ENCODE measurements around the gene GRAP. TPM values are rescaled to one million over a fixed set of nuclear protein-coding genes. Genes with fewer than 3 reads are reported as not detected.
A peak's percentile ranks its signal among the peaks of the same experiment; 100 is the strongest.
"Not testable (repeated sequence)": the region's sequence is repeated elsewhere in the genome, so short reads cannot be mapped to it uniquely, and the experiment has no call there.

The GRAP gene
- total RNA-seq, 4 donors from 2014 or later = 1.1 to 3.1 (median 1.9) TPM

DNA sequence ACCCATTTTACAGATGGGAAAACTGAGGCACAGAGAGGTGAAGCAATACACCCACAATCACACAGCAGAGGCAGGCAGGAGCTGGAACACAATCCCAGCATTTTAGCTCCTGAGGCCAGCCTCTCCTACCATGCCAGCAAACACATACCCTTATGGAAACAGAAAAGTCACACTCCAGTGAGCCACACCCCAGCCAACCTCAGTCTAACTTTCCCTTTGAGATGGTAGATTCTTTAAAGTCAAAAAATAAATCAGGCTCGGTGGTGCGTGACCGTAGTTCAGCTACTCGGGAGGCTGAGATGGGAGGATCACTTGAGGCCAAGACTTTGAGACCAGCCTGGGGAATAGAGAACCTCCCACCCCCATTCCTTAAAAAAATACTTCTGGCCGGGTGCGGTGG, 10.6 kb downstream of the GRAP start:
- not testable (repeated sequence) for H3K4me3 ChIP-seq; H3K9me3 ChIP-seq; DNase-seq (ENCODE audit: low spot score in 2 of 2); H3K36me3 ChIP-seq; H3K4me1 ChIP-seq; H3K27me3 ChIP-seq; H3K27ac ChIP-seq
- no CpG with 5 or more reads among the region's 6 CpGs for WGBS

DNA sequence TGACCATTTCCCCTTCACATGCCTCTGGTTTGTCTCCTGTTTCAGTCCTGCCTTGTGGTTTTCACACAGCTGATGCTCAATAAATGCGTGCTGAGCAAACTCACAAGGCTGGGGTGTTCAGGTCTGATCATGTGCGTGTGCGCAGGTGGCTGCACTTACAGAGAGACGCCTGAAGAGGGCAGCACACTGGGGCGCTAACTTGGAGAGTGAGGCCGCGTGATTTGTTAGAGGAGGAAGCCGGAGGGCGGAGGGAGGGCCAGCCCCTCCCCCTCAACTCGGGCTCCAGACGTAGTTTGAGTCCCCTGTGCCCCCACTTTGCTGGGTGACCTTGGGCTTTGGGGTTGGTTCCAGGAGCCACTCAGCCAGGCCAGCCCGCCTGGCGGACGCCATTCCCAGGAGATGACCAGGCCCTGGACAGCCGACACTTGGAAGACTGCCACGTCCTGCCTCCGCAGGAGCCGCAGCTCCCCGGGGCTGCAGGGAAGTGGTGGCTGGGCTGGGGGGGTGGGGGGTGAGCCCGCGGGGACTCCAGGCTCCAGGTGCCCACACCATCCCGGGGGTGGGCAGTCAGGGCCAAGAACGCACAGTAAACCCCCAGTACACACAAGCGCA, 14.3 kb downstream of the GRAP start:
- H3K9me3 ChIP-seq; H3K4me3 ChIP-seq; H3K36me3 ChIP-seq; DNase-seq (ENCODE audit: low spot score in 2 of 2); H3K4me1 ChIP-seq; H3K27ac ChIP-seq; H3K27me3 ChIP-seq: not testable (repeated sequence)
- WGBS = no CpG with 5 or more reads among the region's 24 CpGs

DNA sequence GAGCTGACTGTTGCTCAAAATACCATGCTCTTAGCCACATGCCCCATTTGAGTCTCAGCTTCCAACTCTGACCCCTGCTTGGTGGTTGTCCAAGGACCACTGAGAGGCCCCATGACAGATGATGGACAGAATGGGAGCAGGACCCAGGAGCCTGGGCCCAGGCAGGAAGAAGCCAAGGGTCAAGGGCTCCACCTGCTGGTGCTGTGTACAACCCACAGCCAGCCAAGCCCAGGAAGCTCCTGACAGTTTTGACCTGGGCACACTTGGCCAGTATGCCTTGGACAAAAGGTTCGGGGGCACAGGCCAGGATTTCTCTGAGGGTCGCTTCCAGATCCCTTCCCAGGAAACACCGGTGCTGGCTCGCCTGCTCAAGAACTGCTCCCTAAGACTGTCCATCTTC, 15.0 kb downstream of the GRAP start:
- no CpG with 5 or more reads among the region's 4 CpGs for WGBS
- H3K27ac ChIP-seq = not testable (repeated sequence)
- peak in 1 of 2 donors; percentile 56 for DNase-seq (ENCODE audit: low spot score in 2 of 2)

DNA sequence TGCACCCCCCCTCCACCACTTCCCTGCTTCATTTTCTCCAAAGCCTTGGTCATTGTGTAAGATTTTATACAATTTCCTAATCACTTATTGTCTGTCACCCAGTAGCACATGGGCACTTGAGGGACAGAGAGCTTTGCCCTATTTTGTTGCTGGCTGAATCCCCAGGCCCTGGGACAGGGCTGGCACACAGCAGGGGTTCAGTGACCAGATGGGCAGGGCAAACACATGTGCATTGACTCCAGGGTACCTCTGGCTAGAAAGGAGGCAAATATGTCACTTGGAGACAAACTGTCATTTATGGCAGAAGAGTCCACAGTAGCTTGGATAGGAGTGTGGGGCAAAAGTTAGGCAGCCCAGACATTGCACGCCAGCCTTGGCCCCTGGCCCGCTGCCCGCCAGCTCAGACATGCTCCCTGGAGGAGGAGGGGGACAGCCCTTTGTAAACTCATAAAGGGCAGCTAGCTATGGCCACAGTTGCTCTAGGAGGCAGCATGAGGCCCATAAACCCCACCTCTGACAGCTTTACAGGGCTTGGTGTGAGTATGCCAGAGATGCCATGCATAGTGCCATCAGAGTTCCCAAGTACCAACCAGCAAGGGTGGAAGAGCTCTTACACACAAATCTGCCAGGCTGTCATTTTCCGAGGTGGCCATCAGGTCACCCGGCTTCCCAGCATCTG, 15.8 kb downstream of the GRAP start:
- not testable (repeated sequence) for H3K27ac ChIP-seq; H3K9me3 ChIP-seq; H3K4me3 ChIP-seq; DNase-seq (ENCODE audit: low spot score in 2 of 2); H3K27me3 ChIP-seq; H3K4me1 ChIP-seq; H3K36me3 ChIP-seq
- no CpG with 5 or more reads among the region's 5 CpGs for WGBS

More for the DNA sequence above, 15.0 kb downstream of the GRAP start:
- not testable (repeated sequence) for H3K4me3 ChIP-seq, H3K36me3 ChIP-seq, H3K27me3 ChIP-seq, H3K4me1 ChIP-seq, H3K9me3 ChIP-seq
- TF ChIP-seq, protein P1, sequence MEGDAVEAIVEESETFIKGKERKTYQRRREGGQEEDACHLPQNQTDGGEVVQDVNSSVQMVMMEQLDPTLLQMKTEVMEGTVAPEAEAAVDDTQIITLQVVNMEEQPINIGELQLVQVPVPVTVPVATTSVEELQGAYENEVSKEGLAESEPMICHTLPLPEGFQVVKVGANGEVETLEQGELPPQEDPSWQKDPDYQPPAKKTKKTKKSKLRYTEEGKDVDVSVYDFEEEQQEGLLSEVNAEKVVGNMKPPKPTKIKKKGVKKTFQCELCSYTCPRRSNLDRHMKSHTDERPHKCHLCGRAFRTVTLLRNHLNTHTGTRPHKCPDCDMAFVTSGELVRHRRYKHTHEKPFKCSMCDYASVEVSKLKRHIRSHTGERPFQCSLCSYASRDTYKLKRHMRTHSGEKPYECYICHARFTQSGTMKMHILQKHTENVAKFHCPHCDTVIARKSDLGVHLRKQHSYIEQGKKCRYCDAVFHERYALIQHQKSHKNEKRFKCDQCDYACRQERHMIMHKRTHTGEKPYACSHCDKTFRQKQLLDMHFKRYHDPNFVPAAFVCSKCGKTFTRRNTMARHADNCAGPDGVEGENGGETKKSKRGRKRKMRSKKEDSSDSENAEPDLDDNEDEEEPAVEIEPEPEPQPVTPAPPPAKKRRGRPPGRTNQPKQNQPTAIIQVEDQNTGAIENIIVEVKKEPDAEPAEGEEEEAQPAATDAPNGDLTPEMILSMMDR (IDR thresholded peaks at IDR 0.05) = peak in 1 of 2 donors; percentile 30

DNA sequence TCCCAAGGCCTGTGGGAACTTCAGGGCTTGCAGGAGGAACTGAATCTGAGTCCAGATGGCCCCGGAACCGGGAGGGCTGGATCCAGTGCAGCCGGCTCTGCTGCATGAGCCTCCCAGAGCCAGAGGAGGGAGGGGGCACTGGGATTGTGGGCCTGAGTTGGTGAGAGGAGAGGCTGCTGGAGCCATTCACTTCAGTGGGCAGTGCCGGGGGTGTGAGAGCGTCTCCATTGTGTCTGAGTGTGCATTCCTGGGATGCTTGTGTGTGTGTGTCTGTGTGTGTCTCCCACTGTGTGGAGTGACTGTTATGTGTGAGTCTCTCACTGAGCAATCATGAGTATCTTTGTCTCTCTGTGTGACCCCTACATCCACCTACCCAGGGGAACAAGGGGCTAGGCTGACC, 17.0 kb downstream of the GRAP start:
- not testable (repeated sequence) for H3K9me3 ChIP-seq; H3K4me3 ChIP-seq; H3K4me1 ChIP-seq; H3K36me3 ChIP-seq; H3K27ac ChIP-seq; DNase-seq (ENCODE audit: low spot score in 2 of 2); H3K27me3 ChIP-seq
- WGBS = no CpG with 5 or more reads among the region's 5 CpGs

DNA sequence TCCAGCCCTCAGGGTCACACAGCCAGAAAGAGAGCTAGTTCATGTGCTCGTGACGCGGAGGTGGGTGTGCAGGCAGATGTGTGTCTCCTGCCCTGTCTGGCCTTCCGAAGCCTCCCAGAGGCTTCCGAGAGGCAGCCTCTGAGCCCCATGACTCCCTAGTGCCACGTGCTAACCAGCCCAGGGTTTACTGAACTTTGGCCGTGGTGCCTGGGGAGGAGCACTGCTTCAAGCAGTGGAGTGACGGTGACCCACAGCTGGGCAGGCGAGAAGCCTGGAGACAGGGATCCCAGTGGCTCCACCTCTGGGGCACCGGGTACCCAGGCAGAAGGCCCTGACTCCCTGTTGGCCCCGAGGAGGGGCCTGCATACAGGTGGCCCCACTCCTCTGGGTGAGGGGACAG, 18.1 kb downstream of the GRAP start:
- H3K27me3 ChIP-seq; H3K4me3 ChIP-seq; H3K4me1 ChIP-seq; H3K36me3 ChIP-seq; H3K27ac ChIP-seq; H3K9me3 ChIP-seq; DNase-seq (ENCODE audit: low spot score in 2 of 2): not testable (repeated sequence)
- no CpG with 5 or more reads among the region's 11 CpGs for WGBS

DNA sequence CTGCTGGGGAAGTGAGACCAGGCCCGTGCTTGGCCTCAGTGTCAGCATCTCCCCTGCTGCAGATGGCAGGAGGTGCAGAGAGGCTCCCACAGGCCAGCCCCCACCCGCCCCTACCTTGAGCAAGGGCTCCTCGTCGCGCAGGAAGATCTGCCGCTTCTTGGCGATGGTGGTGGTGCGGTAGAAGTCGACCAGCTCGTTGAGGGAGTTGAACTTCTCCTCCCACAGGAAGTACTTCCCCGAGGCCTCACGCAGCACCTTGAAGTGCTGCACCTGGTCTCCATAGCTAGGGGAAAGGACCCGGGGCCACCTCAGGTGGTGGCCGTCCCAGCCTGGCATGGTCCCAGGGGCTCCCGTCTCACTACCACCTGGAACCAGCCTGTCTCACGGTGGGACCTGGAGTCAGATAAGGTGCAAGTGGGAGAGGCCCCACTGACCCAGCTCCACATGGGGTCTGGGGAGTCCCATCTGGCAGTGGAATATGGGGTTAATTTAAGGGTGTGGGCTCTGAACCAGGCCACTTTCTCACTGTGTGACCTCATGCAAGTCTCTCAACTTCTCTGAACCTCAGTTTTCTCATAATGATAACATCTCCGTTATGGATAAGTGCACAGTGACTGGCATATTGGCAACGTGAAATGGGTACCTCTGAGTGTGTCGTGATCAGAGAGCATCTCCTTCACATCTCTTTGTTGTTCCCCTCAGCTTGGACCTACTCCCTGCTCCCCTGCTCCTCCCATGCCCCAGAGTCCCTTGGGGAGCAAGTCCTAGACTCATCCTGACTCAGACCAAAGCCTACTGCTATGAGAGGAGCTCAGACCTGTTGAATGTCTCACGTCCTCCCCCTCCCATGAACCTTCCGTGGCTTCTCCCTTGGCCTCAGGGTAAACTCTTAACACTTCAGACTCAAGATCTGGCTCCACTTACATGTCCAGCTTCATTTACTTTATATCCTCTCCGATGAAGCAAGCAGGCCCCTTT, 22.4 kb downstream of the GRAP start:
- WGBS = 73% methylated on average over 11 of the region's 22 CpGs
- TF ChIP-seq EP300 (IDR thresholded peaks at IDR 0.05) (no peak), POLR2AphosphoS5 (IDR thresholded peaks at IDR 0.05) (no peak), POLR2A (IDR thresholded peaks at IDR 0.05) (no peak)
- TF ChIP-seq, protein P1 (IDR thresholded peaks at IDR 0.05) = no peak
- Histone ChIP-seq H3K9me3 (no peaks in the 10 kb centered on the region), H3K36me3 (no peaks in the 10 kb centered on the region), H3K4me1 (no peaks in the 10 kb centered on the region), H3K27me3 (no peaks in the 10 kb centered on the region), H3K27ac (no peak overlapping the region), H3K4me3 (no peak overlapping the region)
- DNase-seq (ENCODE audit: low spot score in 2 of 2) = peak; percentile 58 to 76
